ENCODE data around the gene MARCHF6. TPM values are rescaled to one million over a fixed set of nuclear protein-coding genes. Genes with fewer than 3 reads are reported as not detected.

The MARCHF6 gene
- total and polyA plus RNA-seq, 2 experiments from 2014 or later: 70.9 to 91.1 TPM

DNA sequence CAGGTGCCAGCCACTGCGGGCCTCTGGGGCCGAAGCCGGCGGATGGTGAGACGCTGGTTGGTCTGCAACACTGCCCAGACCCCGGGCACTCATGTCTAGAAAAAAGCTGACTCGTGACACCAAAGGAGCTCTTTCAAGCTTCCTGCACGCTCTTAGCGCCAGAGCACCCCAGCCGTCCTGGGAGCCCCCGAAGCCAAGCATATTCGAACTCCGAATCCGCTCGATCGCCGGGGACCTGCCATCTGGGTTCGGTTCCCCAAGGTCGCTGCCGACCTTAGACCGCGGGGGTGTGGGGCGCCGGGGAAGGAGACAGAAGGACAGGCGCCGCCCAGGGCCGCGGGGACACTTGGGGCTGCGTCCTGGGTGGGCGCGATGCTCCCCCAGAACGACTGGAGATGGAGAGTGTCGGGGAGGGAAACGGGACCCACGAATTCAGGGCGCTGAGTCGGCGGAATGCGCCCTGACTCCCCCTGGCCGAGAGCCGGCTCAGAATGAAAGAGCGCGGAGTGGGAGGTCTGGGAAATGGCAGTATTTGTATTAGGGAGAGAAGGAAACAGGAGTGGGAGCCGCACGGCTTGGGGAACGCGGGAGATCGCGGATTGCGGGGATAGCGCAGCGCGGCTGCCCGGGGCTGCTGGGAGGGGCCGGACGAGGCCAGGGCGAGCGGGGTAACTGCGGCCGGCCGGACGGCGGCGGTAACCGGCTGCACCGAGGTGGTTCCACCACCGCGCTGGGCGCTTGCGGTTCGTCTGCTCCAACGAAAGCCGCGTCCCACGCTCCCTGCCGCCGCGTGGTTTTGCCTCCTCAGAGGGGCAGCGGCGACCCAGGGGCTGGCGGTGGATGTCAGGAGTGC lies 20.1 kb upstream of the MARCHF6 start:
- Histone ChIP-seq H3K27me3 (peaks cover 14% of the 10 kb centered on the region), H3K4me2 (peak overlapping the region; percentile 91)
- DNase-seq (ENCODE audit: low spot score): peak; percentile 55

GRCh38 chr5:10334831-10335230 lies 18.7 kb upstream of the MARCHF6 start:
- peaks cover 14% of the 10 kb centered on the region for H3K27me3 ChIP-seq
- 95% methylated on average over 5 of the region's 5 CpGs for WGBS (ENCODE audit: low lambda C conversion rate, missing lambda C conversion rate)
- no peak overlapping the region for H2AFZ ChIP-seq
- no peaks in the 10 kb centered on the region for H3K36me3 ChIP-seq (replicated peaks; ENCODE audit: insufficient read depth, low read depth)
- DNase-seq (ENCODE audit: low spot score): no peak
- no peak overlapping the region for H3K4me2 ChIP-seq
- no peaks in the 10 kb centered on the region for H3K79me2 ChIP-seq
- TF ChIP-seq EZH2 (IDR thresholded peaks at IDR 0.05; ENCODE audit: borderline replicate concordance) (no peak), EZH2phosphoT487 (IDR thresholded peaks at IDR 0.05; ENCODE audit: low read depth, severe bottlenecking, unreplicated experiment) (no peak)
- TF ChIP-seq, protein P1, sequence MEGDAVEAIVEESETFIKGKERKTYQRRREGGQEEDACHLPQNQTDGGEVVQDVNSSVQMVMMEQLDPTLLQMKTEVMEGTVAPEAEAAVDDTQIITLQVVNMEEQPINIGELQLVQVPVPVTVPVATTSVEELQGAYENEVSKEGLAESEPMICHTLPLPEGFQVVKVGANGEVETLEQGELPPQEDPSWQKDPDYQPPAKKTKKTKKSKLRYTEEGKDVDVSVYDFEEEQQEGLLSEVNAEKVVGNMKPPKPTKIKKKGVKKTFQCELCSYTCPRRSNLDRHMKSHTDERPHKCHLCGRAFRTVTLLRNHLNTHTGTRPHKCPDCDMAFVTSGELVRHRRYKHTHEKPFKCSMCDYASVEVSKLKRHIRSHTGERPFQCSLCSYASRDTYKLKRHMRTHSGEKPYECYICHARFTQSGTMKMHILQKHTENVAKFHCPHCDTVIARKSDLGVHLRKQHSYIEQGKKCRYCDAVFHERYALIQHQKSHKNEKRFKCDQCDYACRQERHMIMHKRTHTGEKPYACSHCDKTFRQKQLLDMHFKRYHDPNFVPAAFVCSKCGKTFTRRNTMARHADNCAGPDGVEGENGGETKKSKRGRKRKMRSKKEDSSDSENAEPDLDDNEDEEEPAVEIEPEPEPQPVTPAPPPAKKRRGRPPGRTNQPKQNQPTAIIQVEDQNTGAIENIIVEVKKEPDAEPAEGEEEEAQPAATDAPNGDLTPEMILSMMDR (IDR thresholded peaks at IDR 0.05; ENCODE audit: poor library complexity): no peak
- H3K9me2 ChIP-seq (replicated peaks; ENCODE audit: insufficient read depth): no peaks in the 10 kb centered on the region
- peaks cover 30% of the 10 kb centered on the region for H3K4me1 ChIP-seq (ENCODE audit: insufficient read depth)
- no peak overlapping the region for H3K4me3 ChIP-seq
- H4K20me1 ChIP-seq (ENCODE audit: insufficient read depth, poor library complexity, severe bottlenecking): no peaks in the 10 kb centered on the region
- no peaks in the 10 kb centered on the region for H3K9me3 ChIP-seq (ENCODE audit: low read depth)
- no peak overlapping the region for H3K27ac ChIP-seq

More for the DNA sequence above, 20.1 kb upstream of the MARCHF6 start:
- Histone ChIP-seq H4K20me1 (ENCODE audit: insufficient read depth, poor library complexity, severe bottlenecking) (no peaks in the 10 kb centered on the region), H3K9me3 (ENCODE audit: low read depth) (no peaks in the 10 kb centered on the region), H2AFZ (peak overlapping the region; percentile 98), H3K4me3 (peak overlapping the region; percentile 38), H3K36me3 (replicated peaks; ENCODE audit: insufficient read depth, low read depth) (no peaks in the 10 kb centered on the region), H3K79me2 (no peaks in the 10 kb centered on the region), H3K9me2 (replicated peaks; ENCODE audit: insufficient read depth) (no peaks in the 10 kb centered on the region), H3K27ac (no peak overlapping the region), H3K4me1 (ENCODE audit: insufficient read depth) (peaks cover 30% of the 10 kb centered on the region)
- TF ChIP-seq EZH2phosphoT487 (IDR thresholded peaks at IDR 0.05; ENCODE audit: low read depth, severe bottlenecking, unreplicated experiment) (no peak), EZH2 (IDR thresholded peaks at IDR 0.05; ENCODE audit: borderline replicate concordance) (peak; percentile 43)
- TF ChIP-seq, protein P1 (IDR thresholded peaks at IDR 0.05; ENCODE audit: poor library complexity): peak; percentile 21
- 3% methylated on average over 73 of the region's 81 CpGs for WGBS (ENCODE audit: low lambda C conversion rate, missing lambda C conversion rate)

DNA sequence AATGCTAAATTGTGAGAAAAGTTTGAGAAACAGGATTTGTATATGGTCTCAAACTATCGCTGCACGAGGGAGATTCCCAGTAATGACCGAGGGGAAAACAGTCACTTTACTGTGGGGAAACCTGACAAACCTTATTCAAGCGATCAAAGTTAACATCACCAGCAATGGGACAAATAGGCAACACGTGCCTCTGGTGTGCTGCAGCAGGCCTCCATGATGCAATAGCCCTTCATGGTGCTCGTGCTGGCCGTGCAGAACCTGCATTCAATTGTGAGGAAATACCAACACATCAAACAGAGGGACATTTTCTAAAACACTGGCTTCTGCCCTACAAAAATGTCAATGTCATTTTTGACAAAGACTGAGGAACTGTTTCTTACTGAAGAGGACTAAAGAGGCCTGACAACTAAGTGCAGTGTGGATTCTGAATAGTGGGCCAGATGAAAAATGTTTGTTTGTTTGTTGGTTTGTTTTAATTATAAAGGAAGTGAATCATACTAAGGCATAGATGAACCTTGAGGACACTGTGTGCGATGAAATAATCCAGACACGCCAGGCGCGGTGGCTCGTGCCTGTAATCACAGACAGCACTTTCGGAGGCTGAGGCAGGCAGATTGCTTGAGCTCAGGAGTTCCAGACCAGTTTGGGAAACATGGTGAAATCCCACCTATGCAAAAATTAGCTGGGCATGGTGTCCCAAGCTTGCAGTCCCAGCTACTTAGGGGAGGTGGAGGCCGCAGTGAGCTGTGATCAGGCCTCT lies 17.6 kb upstream of the MARCHF6 start:
- H3K4me3 ChIP-seq: no peak overlapping the region
- no peak for DNase-seq (ENCODE audit: low spot score)
- no peaks in the 10 kb centered on the region for H3K9me3 ChIP-seq (ENCODE audit: low read depth)
- no peak overlapping the region for H3K4me2 ChIP-seq
- no peak overlapping the region for H3K27ac ChIP-seq
- no peaks in the 10 kb centered on the region for H3K79me2 ChIP-seq
- H3K9me2 ChIP-seq (replicated peaks; ENCODE audit: insufficient read depth): no peaks in the 10 kb centered on the region
- H3K27me3 ChIP-seq: peaks cover 14% of the 10 kb centered on the region
- no peaks in the 10 kb centered on the region for H4K20me1 ChIP-seq (ENCODE audit: insufficient read depth, poor library complexity, severe bottlenecking)
- 90% methylated on average over 14 of the region's 14 CpGs for WGBS (ENCODE audit: low lambda C conversion rate, missing lambda C conversion rate)
- TF ChIP-seq EZH2phosphoT487 (IDR thresholded peaks at IDR 0.05; ENCODE audit: low read depth, severe bottlenecking, unreplicated experiment) (no peak), EZH2 (IDR thresholded peaks at IDR 0.05; ENCODE audit: borderline replicate concordance) (no peak)
- TF ChIP-seq, protein P1 (IDR thresholded peaks at IDR 0.05; ENCODE audit: poor library complexity): no peak
- H3K36me3 ChIP-seq (replicated peaks; ENCODE audit: insufficient read depth, low read depth): no peaks in the 10 kb centered on the region
- H2AFZ ChIP-seq: no peak overlapping the region
- peaks cover 23% of the 10 kb centered on the region for H3K4me1 ChIP-seq (ENCODE audit: insufficient read depth)

Measured in hepatocyte (in vitro differentiated cells).